ENCODE data around the gene CSMD2. TPM values are rescaled to one million over a fixed set of nuclear protein-coding genes. Genes with fewer than 3 reads are reported as not detected.

The CSMD2 gene
- total and polyA plus RNA-seq, 2 experiments from 2014 or later = 5.3 to 16.6 TPM

DNA sequence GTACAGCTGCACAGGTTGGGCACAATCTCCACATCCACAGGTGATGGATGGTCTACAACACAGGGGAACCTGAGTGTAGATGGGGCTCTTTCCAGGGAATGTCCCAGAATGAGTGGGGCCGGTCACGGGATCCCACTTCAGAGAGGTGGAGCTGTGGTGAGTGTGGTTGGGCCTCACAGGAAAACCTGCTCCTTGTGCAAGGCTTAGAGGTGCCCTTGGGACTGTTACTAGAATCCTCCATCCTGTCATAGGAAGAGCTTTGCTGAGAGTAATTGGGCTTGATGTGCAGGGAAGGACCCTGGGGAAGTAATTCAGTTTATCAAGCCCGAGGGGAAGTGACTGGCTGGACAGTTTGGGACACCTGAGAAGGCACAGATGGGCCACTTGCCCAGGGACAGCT lies 554.6 kb downstream of the CSMD2 start:
- Mint-ChIP-seq H3K27ac (no peak overlapping the region), H3K27me3 (ENCODE audit: insufficient read depth, low read depth, poor library complexity) (peaks cover 6% of the 10 kb centered on the region), H3K4me3 (no peak overlapping the region), H3K36me3 (ENCODE audit: low read depth) (no peaks in the 10 kb centered on the region; the same call in 1 of the 3 replicates), H3K9me3 (no peaks in the 10 kb centered on the region; the same call in 2 of the 3 replicates), H3K4me1 (no peaks in the 10 kb centered on the region)
- Histone ChIP-seq H4K20me1 (replicated peaks; ENCODE audit: insufficient read depth) (no peaks in the 10 kb centered on the region; the same call in 1 of the 2 replicates), H3K4me3 (no peak overlapping the region), H3K4me2 (no peak overlapping the region), H3F3A (replicated peaks; ENCODE audit: low read depth) (no peaks in the 10 kb centered on the region), H3K27ac (ENCODE audit: low read depth) (no peak overlapping the region), H2AFZ (no peak overlapping the region), H3K4me1 (ENCODE audit: insufficient read depth) (no peaks in the 10 kb centered on the region), H3K79me2 (replicated peaks; ENCODE audit: insufficient read depth) (no peaks in the 10 kb centered on the region), H3K9me2 (ENCODE audit: insufficient read depth) (peaks cover 5% of the 10 kb centered on the region; the same call in 1 of the 2 replicates), H3K27me3 (ENCODE audit: insufficient read depth) (no peaks in the 10 kb centered on the region), H3K36me3 (ENCODE audit: insufficient read depth) (no peaks in the 10 kb centered on the region)
- DNase-seq (ENCODE audit: low spot score) (no peak), ATAC-seq (no peak)
- TF ChIP-seq STAT1 (IDR thresholded peaks at IDR 0.05; ENCODE audit: unreplicated experiment) (no peak), POLR2AphosphoS5 (IDR thresholded peaks at IDR 0.05; ENCODE audit: low read depth) (no peak), NANOG (IDR thresholded peaks at IDR 0.05; ENCODE audit: borderline replicate concordance) (no peak), EZH2phosphoT487 (IDR thresholded peaks at IDR 0.05; ENCODE audit: unreplicated experiment) (no peak), JUNB (IDR thresholded peaks at IDR 0.05; ENCODE audit: unreplicated experiment) (no peak), ZNF331 (CRISPR knock-in tag; IDR thresholded peaks at IDR 0.05; ENCODE audit: low read depth) (no peak), EZH2 (IDR thresholded peaks at IDR 0.05; ENCODE audit: low read depth, unreplicated experiment) (no peak), ZNF114 (CRISPR knock-in tag; IDR thresholded peaks at IDR 0.05) (no peak), CREB1 (CRISPR knock-in tag; IDR thresholded peaks at IDR 0.05; ENCODE audit: low read depth) (no peak)
- TF ChIP-seq, protein P1, sequence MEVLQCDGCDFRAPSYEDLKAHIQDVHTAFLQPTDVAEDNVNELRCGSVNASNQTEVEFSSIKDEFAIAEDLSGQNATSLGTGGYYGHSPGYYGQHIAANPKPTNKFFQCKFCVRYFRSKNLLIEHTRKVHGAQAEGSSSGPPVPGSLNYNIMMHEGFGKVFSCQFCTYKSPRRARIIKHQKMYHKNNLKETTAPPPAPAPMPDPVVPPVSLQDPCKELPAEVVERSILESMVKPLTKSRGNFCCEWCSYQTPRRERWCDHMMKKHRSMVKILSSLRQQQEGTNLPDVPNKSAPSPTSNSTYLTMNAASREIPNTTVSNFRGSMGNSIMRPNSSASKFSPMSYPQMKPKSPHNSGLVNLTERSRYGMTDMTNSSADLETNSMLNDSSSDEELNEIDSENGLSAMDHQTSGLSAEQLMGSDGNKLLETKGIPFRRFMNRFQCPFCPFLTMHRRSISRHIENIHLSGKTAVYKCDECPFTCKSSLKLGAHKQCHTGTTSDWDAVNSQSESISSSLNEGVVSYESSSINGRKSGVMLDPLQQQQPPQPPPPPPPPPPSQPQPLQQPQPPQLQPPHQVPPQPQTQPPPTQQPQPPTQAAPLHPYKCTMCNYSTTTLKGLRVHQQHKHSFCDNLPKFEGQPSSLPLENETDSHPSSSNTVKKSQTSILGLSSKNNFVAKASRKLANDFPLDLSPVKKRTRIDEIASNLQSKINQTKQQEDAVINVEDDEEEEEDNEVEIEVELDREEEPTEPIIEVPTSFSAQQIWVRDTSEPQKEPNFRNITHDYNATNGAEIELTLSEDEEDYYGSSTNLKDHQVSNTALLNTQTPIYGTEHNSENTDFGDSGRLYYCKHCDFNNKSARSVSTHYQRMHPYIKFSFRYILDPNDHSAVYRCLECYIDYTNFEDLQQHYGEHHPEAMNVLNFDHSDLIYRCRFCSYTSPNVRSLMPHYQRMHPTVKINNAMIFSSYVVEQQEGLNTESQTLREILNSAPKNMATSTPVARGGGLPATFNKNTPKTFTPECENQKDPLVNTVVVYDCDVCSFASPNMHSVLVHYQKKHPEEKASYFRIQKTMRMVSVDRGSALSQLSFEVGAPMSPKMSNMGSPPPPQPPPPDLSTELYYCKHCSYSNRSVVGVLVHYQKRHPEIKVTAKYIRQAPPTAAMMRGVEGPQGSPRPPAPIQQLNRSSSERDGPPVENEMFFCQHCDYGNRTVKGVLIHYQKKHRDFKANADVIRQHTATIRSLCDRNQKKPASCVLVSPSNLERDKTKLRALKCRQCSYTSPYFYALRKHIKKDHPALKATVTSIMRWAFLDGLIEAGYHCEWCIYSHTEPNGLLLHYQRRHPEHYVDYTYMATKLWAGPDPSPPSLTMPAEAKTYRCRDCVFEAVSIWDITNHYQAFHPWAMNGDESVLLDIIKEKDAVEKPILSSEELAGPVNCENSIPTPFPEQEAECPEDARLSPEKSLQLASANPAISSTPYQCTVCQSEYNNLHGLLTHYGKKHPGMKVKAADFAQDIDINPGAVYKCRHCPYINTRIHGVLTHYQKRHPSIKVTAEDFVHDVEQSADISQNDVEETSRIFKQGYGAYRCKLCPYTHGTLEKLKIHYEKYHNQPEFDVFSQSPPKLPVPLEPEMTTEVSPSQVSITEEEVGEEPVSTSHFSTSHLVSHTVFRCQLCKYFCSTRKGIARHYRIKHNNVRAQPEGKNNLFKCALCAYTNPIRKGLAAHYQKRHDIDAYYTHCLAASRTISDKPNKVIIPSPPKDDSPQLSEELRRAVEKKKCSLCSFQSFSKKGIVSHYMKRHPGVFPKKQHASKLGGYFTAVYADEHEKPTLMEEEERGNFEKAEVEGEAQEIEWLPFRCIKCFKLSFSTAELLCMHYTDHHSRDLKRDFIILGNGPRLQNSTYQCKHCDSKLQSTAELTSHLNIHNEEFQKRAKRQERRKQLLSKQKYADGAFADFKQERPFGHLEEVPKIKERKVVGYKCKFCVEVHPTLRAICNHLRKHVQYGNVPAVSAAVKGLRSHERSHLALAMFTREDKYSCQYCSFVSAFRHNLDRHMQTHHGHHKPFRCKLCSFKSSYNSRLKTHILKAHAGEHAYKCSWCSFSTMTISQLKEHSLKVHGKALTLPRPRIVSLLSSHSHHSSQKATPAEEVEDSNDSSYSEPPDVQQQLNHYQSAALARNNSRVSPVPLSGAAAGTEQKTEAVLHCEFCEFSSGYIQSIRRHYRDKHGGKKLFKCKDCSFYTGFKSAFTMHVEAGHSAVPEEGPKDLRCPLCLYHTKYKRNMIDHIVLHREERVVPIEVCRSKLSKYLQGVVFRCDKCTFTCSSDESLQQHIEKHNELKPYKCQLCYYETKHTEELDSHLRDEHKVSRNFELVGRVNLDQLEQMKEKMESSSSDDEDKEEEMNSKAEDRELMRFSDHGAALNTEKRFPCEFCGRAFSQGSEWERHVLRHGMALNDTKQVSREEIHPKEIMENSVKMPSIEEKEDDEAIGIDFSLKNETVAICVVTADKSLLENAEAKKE (CRISPR knock-in tag; IDR thresholded peaks at IDR 0.05) = no peak
- TF ChIP-seq, protein P2, sequence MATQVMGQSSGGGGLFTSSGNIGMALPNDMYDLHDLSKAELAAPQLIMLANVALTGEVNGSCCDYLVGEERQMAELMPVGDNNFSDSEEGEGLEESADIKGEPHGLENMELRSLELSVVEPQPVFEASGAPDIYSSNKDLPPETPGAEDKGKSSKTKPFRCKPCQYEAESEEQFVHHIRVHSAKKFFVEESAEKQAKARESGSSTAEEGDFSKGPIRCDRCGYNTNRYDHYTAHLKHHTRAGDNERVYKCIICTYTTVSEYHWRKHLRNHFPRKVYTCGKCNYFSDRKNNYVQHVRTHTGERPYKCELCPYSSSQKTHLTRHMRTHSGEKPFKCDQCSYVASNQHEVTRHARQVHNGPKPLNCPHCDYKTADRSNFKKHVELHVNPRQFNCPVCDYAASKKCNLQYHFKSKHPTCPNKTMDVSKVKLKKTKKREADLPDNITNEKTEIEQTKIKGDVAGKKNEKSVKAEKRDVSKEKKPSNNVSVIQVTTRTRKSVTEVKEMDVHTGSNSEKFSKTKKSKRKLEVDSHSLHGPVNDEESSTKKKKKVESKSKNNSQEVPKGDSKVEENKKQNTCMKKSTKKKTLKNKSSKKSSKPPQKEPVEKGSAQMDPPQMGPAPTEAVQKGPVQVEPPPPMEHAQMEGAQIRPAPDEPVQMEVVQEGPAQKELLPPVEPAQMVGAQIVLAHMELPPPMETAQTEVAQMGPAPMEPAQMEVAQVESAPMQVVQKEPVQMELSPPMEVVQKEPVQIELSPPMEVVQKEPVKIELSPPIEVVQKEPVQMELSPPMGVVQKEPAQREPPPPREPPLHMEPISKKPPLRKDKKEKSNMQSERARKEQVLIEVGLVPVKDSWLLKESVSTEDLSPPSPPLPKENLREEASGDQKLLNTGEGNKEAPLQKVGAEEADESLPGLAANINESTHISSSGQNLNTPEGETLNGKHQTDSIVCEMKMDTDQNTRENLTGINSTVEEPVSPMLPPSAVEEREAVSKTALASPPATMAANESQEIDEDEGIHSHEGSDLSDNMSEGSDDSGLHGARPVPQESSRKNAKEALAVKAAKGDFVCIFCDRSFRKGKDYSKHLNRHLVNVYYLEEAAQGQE (IDR thresholded peaks at IDR 0.05; ENCODE audit: unreplicated experiment) = no peak
- TF ChIP-seq, protein P3, sequence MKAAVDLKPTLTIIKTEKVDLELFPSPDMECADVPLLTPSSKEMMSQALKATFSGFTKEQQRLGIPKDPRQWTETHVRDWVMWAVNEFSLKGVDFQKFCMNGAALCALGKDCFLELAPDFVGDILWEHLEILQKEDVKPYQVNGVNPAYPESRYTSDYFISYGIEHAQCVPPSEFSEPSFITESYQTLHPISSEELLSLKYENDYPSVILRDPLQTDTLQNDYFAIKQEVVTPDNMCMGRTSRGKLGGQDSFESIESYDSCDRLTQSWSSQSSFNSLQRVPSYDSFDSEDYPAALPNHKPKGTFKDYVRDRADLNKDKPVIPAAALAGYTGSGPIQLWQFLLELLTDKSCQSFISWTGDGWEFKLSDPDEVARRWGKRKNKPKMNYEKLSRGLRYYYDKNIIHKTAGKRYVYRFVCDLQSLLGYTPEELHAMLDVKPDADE (IDR thresholded peaks at IDR 0.05) = no peak
- TF ChIP-seq, protein P4, sequence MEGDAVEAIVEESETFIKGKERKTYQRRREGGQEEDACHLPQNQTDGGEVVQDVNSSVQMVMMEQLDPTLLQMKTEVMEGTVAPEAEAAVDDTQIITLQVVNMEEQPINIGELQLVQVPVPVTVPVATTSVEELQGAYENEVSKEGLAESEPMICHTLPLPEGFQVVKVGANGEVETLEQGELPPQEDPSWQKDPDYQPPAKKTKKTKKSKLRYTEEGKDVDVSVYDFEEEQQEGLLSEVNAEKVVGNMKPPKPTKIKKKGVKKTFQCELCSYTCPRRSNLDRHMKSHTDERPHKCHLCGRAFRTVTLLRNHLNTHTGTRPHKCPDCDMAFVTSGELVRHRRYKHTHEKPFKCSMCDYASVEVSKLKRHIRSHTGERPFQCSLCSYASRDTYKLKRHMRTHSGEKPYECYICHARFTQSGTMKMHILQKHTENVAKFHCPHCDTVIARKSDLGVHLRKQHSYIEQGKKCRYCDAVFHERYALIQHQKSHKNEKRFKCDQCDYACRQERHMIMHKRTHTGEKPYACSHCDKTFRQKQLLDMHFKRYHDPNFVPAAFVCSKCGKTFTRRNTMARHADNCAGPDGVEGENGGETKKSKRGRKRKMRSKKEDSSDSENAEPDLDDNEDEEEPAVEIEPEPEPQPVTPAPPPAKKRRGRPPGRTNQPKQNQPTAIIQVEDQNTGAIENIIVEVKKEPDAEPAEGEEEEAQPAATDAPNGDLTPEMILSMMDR (conservative IDR thresholded peaks at IDR 0.05; ENCODE audit: low read depth in 2 of 2) = no peak
